Measurements from ENCODE around the gene CAMKMT. TPM values are rescaled to one million over a fixed set of nuclear protein-coding genes. Genes with fewer than 3 reads are reported as not detected.

The CAMKMT gene
- total RNA-seq, 6 experiments from 2014 or later, result 5.1 to 8.6 (median 7.0) TPM

DNA sequence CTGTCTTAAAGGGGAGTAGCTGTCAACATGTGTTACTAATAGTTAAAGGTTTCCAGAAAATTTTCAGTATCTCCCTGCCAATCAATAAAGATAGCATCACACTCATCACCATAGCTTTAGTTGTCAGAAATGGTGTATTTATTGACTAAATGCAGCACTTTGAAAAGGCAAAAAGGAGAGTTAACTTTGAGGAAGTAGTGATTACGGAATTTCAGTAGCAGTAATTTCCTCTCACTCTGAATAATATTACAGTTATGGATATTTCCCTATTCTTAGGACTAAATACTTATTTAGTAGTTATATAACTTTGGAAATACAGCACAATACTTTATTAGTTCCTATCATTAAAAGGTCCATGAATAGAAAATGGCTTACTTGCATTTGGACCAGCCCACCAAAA, 250.5 kb downstream of the CAMKMT start:
- no peaks in the 10 kb centered on the region for H3K4me1 Mint-ChIP-seq (ENCODE audit: low read depth)
- TF ChIP-seq, protein P1, sequence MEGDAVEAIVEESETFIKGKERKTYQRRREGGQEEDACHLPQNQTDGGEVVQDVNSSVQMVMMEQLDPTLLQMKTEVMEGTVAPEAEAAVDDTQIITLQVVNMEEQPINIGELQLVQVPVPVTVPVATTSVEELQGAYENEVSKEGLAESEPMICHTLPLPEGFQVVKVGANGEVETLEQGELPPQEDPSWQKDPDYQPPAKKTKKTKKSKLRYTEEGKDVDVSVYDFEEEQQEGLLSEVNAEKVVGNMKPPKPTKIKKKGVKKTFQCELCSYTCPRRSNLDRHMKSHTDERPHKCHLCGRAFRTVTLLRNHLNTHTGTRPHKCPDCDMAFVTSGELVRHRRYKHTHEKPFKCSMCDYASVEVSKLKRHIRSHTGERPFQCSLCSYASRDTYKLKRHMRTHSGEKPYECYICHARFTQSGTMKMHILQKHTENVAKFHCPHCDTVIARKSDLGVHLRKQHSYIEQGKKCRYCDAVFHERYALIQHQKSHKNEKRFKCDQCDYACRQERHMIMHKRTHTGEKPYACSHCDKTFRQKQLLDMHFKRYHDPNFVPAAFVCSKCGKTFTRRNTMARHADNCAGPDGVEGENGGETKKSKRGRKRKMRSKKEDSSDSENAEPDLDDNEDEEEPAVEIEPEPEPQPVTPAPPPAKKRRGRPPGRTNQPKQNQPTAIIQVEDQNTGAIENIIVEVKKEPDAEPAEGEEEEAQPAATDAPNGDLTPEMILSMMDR (IDR thresholded peaks at IDR 0.05), result no peak
- no peak for DNase-seq
- H3K27me3 Mint-ChIP-seq (ENCODE audit: insufficient read depth), result no peaks in the 10 kb centered on the region; the same call in 1 of the 2 replicates
- H3K27ac Mint-ChIP-seq, result no peak overlapping the region
- H3K9me3 Mint-ChIP-seq, result no peaks in the 10 kb centered on the region
- H3K36me3 Mint-ChIP-seq (ENCODE audit: low read depth), result 0 out of 2 replicates have a peak, but pooled peaks cover 5% of the 10 kb centered on the region
- H3K4me3 Mint-ChIP-seq, result no peak overlapping the region

DNA sequence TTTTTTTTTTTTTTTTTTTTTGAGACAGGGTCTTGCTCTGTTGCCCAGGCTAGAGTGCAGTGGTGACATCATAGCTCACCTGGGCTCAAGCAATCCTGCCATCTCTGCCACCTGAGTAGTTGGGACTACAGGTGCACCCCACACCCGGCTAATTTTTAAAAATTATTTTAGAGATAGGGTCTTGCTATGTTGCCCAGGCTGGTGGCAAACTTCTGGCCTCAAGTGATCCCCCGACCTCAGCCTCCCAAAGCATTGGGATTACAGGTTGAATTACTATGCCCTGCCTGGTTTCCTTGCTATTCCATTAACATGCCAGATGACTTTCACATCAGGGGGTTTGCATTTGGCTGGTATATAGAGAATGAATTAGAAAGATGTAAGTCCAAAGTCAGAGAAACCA, 253.2 kb downstream of the CAMKMT start:
- Mint-ChIP-seq H3K27me3 (ENCODE audit: insufficient read depth) (no peaks in the 10 kb centered on the region), H3K9me3 (no peaks in the 10 kb centered on the region), H3K4me3 (no peak overlapping the region), H3K27ac (no peak overlapping the region), H3K4me1 (ENCODE audit: low read depth) (no peaks in the 10 kb centered on the region), H3K36me3 (ENCODE audit: low read depth) (0 out of 2 replicates have a peak, but pooled peaks cover 5% of the 10 kb centered on the region)
- TF ChIP-seq, protein P1 (IDR thresholded peaks at IDR 0.05), result no peak
- no peak for DNase-seq

DNA sequence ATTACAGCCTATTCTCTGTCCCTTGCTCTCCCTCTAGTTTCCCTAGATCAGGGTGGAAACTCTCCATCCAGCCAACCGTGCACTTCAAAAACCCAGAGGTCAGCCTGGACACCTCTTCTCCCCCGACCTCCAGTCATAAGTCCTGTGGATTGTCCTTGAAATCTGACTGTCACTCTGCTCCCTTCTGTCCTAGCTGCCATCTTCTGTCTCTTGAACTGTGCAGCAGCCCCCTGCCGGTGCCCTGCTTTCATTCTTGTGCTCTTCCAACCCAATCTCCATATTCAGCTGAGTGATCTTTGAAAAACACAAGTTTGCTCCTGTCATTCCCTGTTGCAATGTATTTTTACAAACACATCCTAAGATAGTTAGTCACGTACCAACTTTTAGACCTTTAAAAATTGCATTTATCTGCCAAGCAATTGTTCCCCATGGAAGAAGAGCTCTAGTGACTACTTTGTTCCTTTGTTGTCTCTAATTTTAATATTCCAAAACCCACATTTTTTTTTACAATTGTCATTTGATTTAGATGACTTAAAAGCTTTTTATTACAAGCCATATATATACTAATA, 254.3 kb downstream of the CAMKMT start:
- TF ChIP-seq, protein P1 (IDR thresholded peaks at IDR 0.05), result peak; percentile 30; the same call in 1 of the 2 replicates
- Mint-ChIP-seq H3K27me3 (ENCODE audit: insufficient read depth) (no peaks in the 10 kb centered on the region), H3K4me3 (no peak overlapping the region), H3K36me3 (ENCODE audit: low read depth) (no peaks in the 10 kb centered on the region), H3K27ac (no peak overlapping the region), H3K4me1 (ENCODE audit: low read depth) (no peaks in the 10 kb centered on the region), H3K9me3 (no peaks in the 10 kb centered on the region)
- DNase-seq, result no peak

DNA sequence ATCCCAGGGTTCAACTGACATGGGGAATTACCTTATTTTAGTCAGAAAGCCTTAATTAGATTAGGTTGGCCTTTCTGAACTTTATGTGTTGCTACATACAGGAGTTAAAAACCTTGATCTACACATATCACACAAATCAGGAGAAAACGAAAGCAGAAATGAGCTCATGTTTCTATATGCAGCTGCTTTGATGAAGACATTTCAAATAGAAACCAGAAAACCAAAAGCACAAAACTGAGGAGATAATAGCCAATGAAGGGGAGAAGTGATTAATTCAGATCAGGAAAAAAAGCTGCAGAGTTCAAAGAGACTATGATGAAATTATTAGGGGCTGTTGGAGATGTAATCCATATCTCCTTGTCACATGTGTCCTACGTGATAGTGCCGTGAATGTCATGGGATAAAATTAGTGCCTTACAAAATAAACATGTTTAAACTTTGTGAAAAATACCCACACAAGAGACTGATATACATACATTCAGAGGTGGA, 255.0 kb downstream of the CAMKMT start:
- Mint-ChIP-seq H3K36me3 (ENCODE audit: low read depth) (no peaks in the 10 kb centered on the region), H3K4me1 (ENCODE audit: low read depth) (no peaks in the 10 kb centered on the region), H3K9me3 (no peaks in the 10 kb centered on the region), H3K4me3 (no peak overlapping the region), H3K27ac (no peak overlapping the region), H3K27me3 (ENCODE audit: insufficient read depth) (no peaks in the 10 kb centered on the region; the same call in 1 of the 2 replicates)
- no peak for DNase-seq
- TF ChIP-seq, protein P1 (IDR thresholded peaks at IDR 0.05), result no peak

DNA sequence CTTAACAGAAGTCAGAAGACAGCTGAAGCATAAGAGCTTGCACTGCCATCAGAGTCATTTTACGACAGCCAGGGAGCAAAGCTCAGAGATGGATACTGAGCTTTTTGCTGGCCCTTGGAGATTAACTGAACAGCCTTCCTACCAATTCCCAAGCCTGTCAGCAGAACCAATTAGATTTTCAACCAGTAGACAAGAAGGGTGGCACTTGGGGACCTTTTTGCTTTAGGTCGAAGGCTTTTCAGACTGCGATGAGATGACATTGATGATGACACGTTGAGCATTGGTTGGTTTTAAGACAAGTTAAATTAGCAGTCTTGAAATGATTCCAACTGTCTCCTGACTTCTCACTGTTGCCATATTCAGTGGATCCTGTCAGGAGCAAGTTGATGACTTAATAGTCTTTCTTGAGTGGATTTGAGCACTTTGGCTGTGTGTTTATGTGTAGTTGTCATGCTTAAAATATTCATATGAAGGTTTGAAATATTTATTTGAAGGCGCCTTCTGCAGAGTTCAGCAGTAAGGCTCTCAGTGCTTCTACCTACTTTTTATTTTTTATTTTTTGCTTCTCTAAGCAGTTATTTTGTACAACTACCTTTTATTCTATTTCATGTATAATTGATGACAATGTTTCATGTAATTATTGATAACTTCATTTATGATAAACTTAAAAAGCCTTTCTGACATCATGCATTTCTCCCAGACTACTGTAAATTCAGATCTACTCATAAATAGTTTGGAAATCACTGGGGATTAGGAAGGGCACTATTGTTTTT, 256.7 kb downstream of the CAMKMT start:
- DNase-seq, result no peak
- Mint-ChIP-seq H3K9me3 (no peaks in the 10 kb centered on the region), H3K27me3 (ENCODE audit: insufficient read depth) (no peaks in the 10 kb centered on the region; the same call in 1 of the 2 replicates), H3K4me1 (ENCODE audit: low read depth) (no peaks in the 10 kb centered on the region), H3K4me3 (no peak overlapping the region), H3K36me3 (ENCODE audit: low read depth) (no peaks in the 10 kb centered on the region), H3K27ac (no peak overlapping the region)
- TF ChIP-seq, protein P1 (IDR thresholded peaks at IDR 0.05), result no peak
